ENCODE data around the gene RABGAP1L.

- TF ChIP-seq CTCF (IDR thresholded peaks at IDR 0.05; ENCODE audit: low read depth, low read length) (no peak), EZH2phosphoT487 (IDR thresholded peaks at IDR 0.05; ENCODE audit: low read depth) (no peak)
These were observed 635.5 kb downstream of the RABGAP1L start for GRCh38 chr1:174794861-174795260.
